Stimulated activated CD4-positive, alpha-beta T cell treated with anti-CD3 and anti-CD28 coated beads, TNF-alpha, amount 100 ng/mL, for 4 hours (primary cell): ENCODE measurements around the gene NABP2.
"Not testable (repeated sequence)": the region's sequence is repeated elsewhere in the genome, so short reads cannot be mapped to it uniquely, and the experiment has no call there.

Experiments used
- DNase-seq, 3 experiments: peaks; one replicate each; pipeline ENCODE4 v3.0.0-alpha.2; 2020; ENCODE audit warnings: low read depth in 3 of 3

NABP2 gene

GRCh38 chr12:56243731-56244181, 19.6 kb downstream of the NABP2 start:
- DNase-seq: no peak

GRCh38 chr12:56244494-56244893, 20.4 kb downstream of the NABP2 start:
- no peak for DNase-seq

GRCh38 chr12:56247923-56248322, 23.8 kb downstream of the NABP2 start:
- DNase-seq: no peak

DNA sequence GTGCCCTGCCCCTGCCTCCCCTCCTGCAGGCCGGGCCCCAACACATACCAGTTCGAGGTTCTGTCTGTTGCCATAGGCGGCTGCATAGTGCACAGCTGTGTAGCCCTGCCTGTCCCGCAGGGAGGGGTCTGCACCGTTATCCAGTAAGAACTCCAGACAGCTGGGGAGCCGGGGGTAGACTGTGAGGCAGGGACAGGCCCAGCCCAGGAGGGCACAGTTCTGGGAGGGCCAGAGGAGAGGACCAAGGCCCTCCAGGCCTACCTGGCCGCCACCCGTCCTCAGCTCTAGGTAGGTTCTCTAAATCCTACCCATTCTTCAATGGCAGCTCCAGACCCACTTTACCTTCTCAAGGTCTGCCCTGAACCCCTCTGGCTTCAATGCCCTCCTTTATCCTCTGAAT, 24.6 kb downstream of the NABP2 start:
- DNase-seq: no peak

- no peak for DNase-seq
Observed at GRCh38 chr12:56252649-56253048, 28.5 kb downstream of the NABP2 start.

- DNase-seq: no peak
Observed at GRCh38 chr12:56253091-56253490, 28.9 kb downstream of the NABP2 start.

DNA sequence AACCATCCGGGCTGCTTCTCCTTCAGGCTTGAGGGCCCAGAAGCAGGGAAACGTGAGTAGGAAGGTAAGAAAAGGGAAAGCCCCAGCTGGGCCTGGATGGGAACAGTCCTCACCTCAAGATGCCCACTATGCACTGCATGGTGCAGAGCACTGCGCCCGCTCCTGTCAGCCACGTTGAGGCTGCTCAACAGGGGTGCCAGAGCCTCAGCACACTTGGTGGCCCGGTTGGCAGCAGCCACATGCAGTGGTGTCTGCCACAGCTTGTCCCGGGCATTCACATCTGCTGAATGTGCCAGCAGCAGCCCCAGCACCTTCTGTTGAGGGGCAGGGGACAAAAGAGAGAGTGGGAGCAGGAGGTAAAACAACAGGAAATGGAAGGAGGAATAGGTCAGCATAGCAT, 31.5 kb downstream of the NABP2 start:
- DNase-seq: no peak

- no peak for DNase-seq
Observed at GRCh38 chr12:56256326-56256960, 32.3 kb downstream of the NABP2 start.

- no peak for DNase-seq
Observed at GRCh38 chr12:56257071-56257470, 32.9 kb downstream of the NABP2 start.

- DNase-seq: no peak
Observed at GRCh38 chr12:56257491-56258067, 33.4 kb downstream of the NABP2 start.

GRCh38 chr12:56258068-56258819, 34.1 kb downstream of the NABP2 start, which contains the start of gene ANKRD52:
TSS of gene ANKRD52 (minus strand) at chr12:56258384. CDS start at chr12:56258269, 115 bp downstream.
- peak; percentile 51 to 69 (median 65) for DNase-seq

DNA sequence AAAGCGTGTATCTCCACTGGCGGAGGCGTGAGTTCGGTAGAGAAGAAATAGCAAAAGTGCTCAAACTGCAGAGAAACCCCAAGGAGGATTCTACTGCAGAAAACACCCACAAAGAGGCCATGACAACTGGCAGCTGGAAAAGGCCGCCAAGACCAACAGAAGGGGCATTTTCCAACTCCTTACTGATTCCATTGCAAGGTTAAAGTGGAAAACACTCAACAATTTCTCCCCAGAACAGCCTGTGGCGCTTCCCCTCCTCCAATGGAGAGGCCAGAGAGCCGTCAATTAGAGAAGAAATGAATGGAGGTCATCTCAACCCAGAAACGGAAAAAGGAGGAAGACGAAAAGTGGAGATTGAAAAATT, 34.7 kb downstream of the NABP2 start:
- DNase-seq: no peak

DNA sequence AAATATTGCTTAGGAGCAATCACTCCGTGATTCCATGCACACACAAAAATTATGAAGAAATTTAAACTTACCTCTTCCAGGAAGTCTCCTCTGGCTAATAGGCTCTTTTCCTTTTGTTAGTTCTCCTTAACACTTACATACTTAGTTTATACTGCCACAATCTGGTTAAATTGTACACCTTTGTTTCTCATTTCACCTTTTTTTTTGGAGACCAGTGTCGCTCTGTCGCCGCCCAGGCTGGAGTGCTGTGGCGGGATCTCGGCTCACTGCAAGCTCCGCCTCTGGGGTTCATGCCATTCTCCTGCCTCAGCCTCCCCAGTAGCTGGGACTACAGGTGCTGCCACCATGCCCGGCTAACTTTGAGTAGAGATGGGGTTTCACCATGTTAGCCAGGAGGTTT, 36.2 kb downstream of the NABP2 start:
- no peak for DNase-seq

DNA sequence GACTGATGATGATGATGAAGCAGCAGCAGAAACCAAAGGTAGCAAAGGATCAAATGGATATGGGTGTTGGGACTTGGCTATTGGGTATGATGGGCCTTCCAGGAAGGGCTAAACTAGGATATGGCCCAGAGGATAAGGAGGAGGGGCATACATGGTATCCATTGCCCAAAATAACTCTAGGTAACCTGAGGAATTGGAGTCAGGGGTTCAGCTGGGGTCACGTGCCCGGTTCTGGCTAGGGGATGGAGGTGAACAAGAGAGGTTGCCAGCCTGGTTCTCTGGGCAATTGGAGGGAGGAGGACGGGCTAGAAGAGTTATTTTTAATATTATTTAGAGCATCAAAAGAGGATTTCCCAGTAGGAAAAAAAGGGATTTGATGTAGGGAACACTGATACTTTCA, 36.8 kb downstream of the NABP2 start:
- no peak for DNase-seq

DNA sequence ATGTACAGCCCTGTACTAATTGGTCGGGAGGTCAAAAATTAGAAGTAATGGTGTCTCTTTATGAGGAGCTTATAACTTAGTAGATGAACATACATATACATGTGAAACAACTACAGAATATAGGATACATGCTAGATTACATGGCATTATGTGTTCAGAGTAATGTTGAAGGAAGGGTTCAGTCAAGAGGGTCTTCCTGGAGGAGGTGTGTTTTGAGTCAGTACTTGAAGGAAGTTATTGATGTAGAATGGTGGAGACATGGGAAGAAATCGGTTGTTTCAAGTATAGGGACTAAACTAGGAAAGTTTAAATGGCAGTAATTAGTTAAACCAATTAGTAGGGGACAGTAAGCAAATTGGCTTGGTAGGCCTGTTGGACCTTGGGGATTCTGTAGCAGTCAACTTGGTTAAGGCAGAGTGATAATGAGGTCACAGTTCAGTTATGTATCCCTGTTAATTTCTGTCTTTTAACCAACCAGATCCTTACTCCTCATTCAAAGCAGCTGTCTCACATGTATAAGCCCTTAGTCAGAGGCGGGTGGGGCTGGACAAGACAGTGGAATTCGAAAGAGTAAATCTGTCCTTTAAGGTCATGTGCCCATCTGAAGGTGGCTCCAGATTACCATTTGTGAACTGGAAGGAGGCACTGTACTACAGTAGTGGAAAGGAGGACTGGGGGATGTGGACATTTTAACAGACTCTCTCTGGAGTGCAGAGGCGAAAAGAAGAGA, 37.5 kb downstream of the NABP2 start:
- no peak for DNase-seq

DNA sequence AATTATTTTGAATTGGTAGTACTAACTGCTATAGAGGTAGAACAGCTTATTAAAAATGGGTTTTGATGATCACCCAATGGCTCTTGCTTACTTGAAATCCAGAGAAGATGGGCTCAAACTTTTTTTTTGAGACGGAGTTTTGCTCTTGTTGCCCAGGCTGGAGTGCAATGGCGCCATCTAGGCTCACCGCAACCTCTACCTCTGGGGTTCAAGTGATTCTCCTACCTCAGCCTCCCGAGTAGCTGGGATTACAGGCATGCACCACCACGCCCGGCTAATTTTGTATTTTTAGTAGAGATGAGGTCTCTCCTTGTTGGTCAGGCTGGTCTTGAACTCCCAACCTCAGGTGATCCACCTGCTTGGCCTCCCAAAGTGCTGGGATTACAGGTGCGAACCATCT, 38.8 kb downstream of the NABP2 start:
- not testable (repeated sequence) for DNase-seq

DNA sequence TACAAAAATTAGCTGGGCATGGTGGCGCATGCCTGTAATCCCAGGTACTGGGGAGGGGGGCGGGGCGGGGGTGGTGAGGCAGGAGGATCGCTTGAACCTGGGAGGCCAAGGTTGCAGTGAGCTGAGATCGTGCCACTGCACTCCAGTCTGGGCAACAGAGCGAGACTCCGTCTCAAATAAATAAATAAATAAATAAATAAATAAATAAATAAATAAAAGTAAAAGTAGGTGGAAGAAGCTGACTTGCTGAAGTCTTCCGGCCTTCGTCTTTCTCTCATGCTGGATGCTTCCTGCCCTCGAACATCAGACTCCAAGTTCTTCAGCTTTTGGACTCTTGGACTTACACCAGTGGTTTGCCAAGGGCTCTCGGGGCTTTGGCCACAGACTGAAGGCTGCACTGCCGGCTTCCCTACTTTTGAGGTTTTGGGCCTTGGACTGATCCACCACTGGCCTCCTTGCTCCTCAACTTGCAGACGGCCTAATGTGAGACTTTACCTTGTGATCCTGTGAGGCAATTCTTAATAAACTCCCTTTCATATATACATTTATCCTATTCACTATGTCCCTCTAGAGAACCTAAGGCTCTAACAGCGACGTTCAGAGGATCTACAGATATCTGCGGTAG, 42.0 kb downstream of the NABP2 start:
- DNase-seq: not testable (repeated sequence)

- DNase-seq: peak; percentile 70 to 80 (median 78)
Observed at GRCh38 chr12:56266693-56267442, 42.7 kb downstream of the NABP2 start, which contains the start of gene COQ10A. TSS of gene COQ10A (plus strand) at chr12:56266942. CDS start at chr12:56267119, 177 bp downstream.

DNA sequence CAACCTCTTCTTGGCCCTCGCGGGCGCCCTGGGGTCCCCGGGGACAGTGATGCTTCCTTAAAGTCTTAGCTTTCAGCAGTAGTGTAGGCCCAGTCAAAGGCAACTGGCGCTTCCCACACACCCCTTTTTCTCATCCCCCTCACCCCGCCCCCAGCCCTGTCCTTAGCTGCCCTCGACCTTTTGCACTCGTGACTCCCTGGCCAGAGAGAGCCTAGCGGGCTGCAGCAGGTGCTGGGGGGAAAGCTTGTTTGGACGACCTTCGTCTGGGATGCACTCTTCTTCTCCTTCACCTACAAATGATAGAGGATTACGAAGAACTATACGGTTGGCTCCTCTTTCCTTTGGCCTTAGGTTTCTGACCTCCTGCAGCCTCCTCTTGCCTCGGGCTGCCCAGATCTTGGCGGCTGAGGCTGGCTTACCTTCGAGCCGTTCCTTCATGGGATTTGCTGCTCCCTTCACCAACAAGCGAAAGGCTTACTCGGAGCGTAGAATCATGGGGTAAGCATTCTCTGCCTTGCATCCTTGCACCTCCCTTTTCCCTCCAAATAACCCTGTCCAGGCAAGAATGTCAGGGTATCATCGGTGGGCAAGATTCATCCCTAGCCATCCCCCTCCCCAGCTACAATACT, 43.4 kb downstream of the NABP2 start:
- no peak for DNase-seq

DNA sequence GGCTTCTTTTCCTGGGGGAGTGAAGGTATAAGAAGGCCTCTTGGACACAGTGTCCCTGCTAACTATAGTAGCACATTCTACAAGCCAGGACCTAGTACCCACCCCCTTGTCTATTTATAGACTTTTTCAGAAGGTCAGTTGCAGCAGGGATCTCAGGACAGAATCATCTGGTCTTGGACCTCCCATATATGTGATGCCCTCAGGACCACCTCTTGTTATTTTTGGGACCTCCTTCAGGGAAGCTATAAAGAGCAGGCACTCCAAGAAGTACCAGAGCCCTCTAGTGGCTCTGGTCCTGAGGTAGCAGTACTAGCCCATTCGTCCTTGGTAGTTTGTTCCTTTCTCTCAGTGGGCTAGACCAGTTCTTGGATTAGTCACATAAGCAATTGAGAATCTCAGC, 46.9 kb downstream of the NABP2 start:
- no peak for DNase-seq
